ENCODE measurements around the gene TMEM41B.
A peak's percentile ranks its signal among the peaks of the same experiment; 100 is the strongest.

TMEM41B gene

GRCh38 chr11:9316334-9316733 is 1.9 kb upstream of the TMEM41B start:
- H3K4me3 ChIP-seq (ENCODE audit: low read length) = no peak overlapping the region
- no peak for TF ChIP-seq ZNF274 (IDR thresholded peaks at IDR 0.05; ENCODE audit: low read depth, low read length)

- TF ChIP-seq ZNF274 (IDR thresholded peaks at IDR 0.05; ENCODE audit: low read depth, low read length) = no peak
- peak overlapping the region; percentile 54; the same call in 1 of the 2 replicates for H3K4me3 ChIP-seq (ENCODE audit: low read length)
Observed at GRCh38 chr11:9315078-9315688, 790 bp upstream of the TMEM41B start.

GRCh38 chr11:9313648-9314290 is 624 bp downstream of the TMEM41B start:
- TF ChIP-seq ZNF274 (IDR thresholded peaks at IDR 0.05; ENCODE audit: low read depth, low read length) = no peak
- peak overlapping the region; percentile 86 for H3K4me3 ChIP-seq (ENCODE audit: low read length)

- no peak for TF ChIP-seq ZNF274 (IDR thresholded peaks at IDR 0.05; ENCODE audit: low read depth, low read length)
- no peak overlapping the region for H3K4me3 ChIP-seq (ENCODE audit: low read length)
Observed at GRCh38 chr11:9310485-9311090, 3.8 kb downstream of the TMEM41B start.

- H3K4me3 ChIP-seq (ENCODE audit: low read length) = no peak overlapping the region
- TF ChIP-seq ZNF274 (IDR thresholded peaks at IDR 0.05; ENCODE audit: low read depth, low read length) = no peak
Observed at GRCh38 chr11:9304178-9304577, 10.2 kb downstream of the TMEM41B start.

GRCh38 chr11:9302448-9302847 is 11.9 kb downstream of the TMEM41B start:
- no peak for TF ChIP-seq ZNF274 (IDR thresholded peaks at IDR 0.05; ENCODE audit: low read depth, low read length)
- H3K4me3 ChIP-seq (ENCODE audit: low read length) = no peak overlapping the region

- H3K4me3 ChIP-seq (ENCODE audit: low read length) = no peak overlapping the region
- TF ChIP-seq ZNF274 (IDR thresholded peaks at IDR 0.05; ENCODE audit: low read depth, low read length) = no peak
Observed at GRCh38 chr11:9301720-9302119, 12.7 kb downstream of the TMEM41B start.

GRCh38 chr11:9293646-9294045 is 20.7 kb downstream of the TMEM41B start:
- H3K4me3 ChIP-seq (ENCODE audit: low read length) = no peak overlapping the region
- no peak for TF ChIP-seq ZNF274 (IDR thresholded peaks at IDR 0.05; ENCODE audit: low read depth, low read length)

GRCh38 chr11:9285850-9286587 is 28.4 kb downstream of the TMEM41B start:
- no peak overlapping the region for H3K4me3 ChIP-seq (ENCODE audit: low read length)
- no peak for TF ChIP-seq ZNF274 (IDR thresholded peaks at IDR 0.05; ENCODE audit: low read depth, low read length)

GRCh38 chr11:9280655-9281301 is 33.6 kb downstream of the TMEM41B start:
- H3K4me3 ChIP-seq (ENCODE audit: low read length) = peak overlapping the region; percentile 19; the same call in 1 of the 2 replicates
- no peak for TF ChIP-seq ZNF274 (IDR thresholded peaks at IDR 0.05; ENCODE audit: low read depth, low read length)

GRCh38 chr11:9277176-9277575 is 37.2 kb downstream of the TMEM41B start:
- H3K4me3 ChIP-seq (ENCODE audit: low read length) = no peak overlapping the region
- no peak for TF ChIP-seq ZNF274 (IDR thresholded peaks at IDR 0.05; ENCODE audit: low read depth, low read length)

GRCh38 chr11:9276571-9276970 is 37.8 kb downstream of the TMEM41B start:
- no peak for TF ChIP-seq ZNF274 (IDR thresholded peaks at IDR 0.05; ENCODE audit: low read depth, low read length)
- H3K4me3 ChIP-seq (ENCODE audit: low read length) = no peak overlapping the region

- no peak for TF ChIP-seq ZNF274 (IDR thresholded peaks at IDR 0.05; ENCODE audit: low read depth, low read length)
Observed at GRCh38 chr11:9274499-9275258, 39.7 kb downstream of the TMEM41B start.

More at GRCh38 chr11:9274499-9275258, 39.7 kb downstream of the TMEM41B start:
- no peak overlapping the region for H3K4me3 ChIP-seq (ENCODE audit: low read length)

Data from GM08714 (cell line).